Endothelial cell (in vitro differentiated cells): ENCODE measurements around the gene MIER1. TPM values are rescaled to one million over a fixed set of nuclear protein-coding genes. Genes with fewer than 3 reads are reported as not detected.

Experiments used
- DNase-seq: peaks from one replicate; pipeline ENCODE4 v3.0.0; 2021; ENCODE audit warnings: low spot score
- H3K27ac Mint-ChIP-seq: one replicate; pipeline ENCODE4 v1.8.0; 2021; ENCODE audit warnings: mixed read lengths, inconsistent platforms; ENCODE audit not compliant: unreplicated experiment
- H3K27me3 Mint-ChIP-seq: one replicate; pipeline ENCODE4 v1.8.0; 2021; ENCODE audit warnings: mild to moderate bottlenecking, moderate library complexity, mixed read lengths, inconsistent platforms; ENCODE audit not compliant: unreplicated experiment
- H3K36me3 Mint-ChIP-seq: one replicate; pipeline ENCODE4 v1.8.0; 2021; ENCODE audit warnings: mild to moderate bottlenecking, low read depth, mixed read lengths, inconsistent platforms; ENCODE audit not compliant: unreplicated experiment
- H3K4me1 Mint-ChIP-seq: one replicate; pipeline ENCODE4 v1.8.0; 2021; ENCODE audit warnings: mild to moderate bottlenecking, mixed read lengths, inconsistent platforms; ENCODE audit not compliant: unreplicated experiment
- H3K4me3 Mint-ChIP-seq: one replicate; pipeline ENCODE4 v1.8.0; 2021; ENCODE audit warnings: mild to moderate bottlenecking, mixed read lengths, inconsistent platforms; ENCODE audit not compliant: unreplicated experiment
- H3K9me3 Mint-ChIP-seq: one replicate; pipeline ENCODE4 v1.8.0; 2021; ENCODE audit warnings: mixed read lengths, inconsistent platforms; ENCODE audit not compliant: unreplicated experiment
- total RNA-seq: library from RNA; stranded (reverse); fragmentation: NEBNext Ultra II Directional; extraction: Animal tissue kit (Norgen Biotek cat#: 25700); gene quantifications from one replicate; pipeline ENCODE4 v1.2.1, GENCODE V29; 2021; ENCODE audit not compliant: unreplicated experiment
- TF ChIP-seq, protein P1 (sequence below): fragments of 200-600 bp; sonication (generic); IDR thresholded peaks from one replicate; pipeline ENCODE4 v1.5.0; 2021; ENCODE audit warnings: antibody characterized with exemption; ENCODE audit not compliant: unreplicated experiment

The MIER1 gene
- total RNA-seq, 1 donor from 2014 or later: 33.2 TPM

DNA sequence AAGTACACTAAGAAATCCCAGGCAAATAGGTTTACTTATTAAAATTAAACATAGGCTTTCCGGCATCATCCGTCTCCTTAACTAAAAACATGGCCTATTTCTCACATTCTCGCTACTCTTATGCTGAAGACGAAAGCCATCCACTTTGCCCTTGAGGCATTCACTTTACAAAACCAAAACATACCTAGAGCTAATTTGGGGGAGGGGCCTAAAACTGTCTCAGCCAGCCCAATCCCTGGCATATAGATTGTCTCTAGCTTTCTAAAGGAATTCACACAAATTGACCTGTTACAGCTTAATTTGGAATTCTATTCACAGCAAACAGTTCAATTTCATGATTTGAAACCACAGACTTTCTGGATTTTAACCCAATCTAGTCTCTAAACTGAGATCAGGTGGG lies 94.3 kb downstream of the MIER1 start:
- H3K4me3 Mint-ChIP-seq: no peak overlapping the region
- no peaks in the 10 kb centered on the region for H3K4me1 Mint-ChIP-seq
- peaks cover 2% of the 10 kb centered on the region for H3K36me3 Mint-ChIP-seq
- H3K9me3 Mint-ChIP-seq: no peaks in the 10 kb centered on the region
- no peak overlapping the region for H3K27ac Mint-ChIP-seq
- DNase-seq: no peak
- TF ChIP-seq, protein P1, sequence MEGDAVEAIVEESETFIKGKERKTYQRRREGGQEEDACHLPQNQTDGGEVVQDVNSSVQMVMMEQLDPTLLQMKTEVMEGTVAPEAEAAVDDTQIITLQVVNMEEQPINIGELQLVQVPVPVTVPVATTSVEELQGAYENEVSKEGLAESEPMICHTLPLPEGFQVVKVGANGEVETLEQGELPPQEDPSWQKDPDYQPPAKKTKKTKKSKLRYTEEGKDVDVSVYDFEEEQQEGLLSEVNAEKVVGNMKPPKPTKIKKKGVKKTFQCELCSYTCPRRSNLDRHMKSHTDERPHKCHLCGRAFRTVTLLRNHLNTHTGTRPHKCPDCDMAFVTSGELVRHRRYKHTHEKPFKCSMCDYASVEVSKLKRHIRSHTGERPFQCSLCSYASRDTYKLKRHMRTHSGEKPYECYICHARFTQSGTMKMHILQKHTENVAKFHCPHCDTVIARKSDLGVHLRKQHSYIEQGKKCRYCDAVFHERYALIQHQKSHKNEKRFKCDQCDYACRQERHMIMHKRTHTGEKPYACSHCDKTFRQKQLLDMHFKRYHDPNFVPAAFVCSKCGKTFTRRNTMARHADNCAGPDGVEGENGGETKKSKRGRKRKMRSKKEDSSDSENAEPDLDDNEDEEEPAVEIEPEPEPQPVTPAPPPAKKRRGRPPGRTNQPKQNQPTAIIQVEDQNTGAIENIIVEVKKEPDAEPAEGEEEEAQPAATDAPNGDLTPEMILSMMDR: no peak
- no peaks in the 10 kb centered on the region for H3K27me3 Mint-ChIP-seq

GRCh38 chr1:67019600-67020136 lies 94.9 kb downstream of the MIER1 start:
- H3K4me3 Mint-ChIP-seq: no peak overlapping the region
- no peak for DNase-seq
- TF ChIP-seq, protein P1: no peak
- no peaks in the 10 kb centered on the region for H3K4me1 Mint-ChIP-seq
- peaks cover 2% of the 10 kb centered on the region for H3K36me3 Mint-ChIP-seq
- no peaks in the 10 kb centered on the region for H3K27me3 Mint-ChIP-seq
- H3K27ac Mint-ChIP-seq: no peak overlapping the region
- H3K9me3 Mint-ChIP-seq: no peaks in the 10 kb centered on the region

GRCh38 chr1:67020304-67020703 lies 95.5 kb downstream of the MIER1 start:
- DNase-seq: no peak
- no peak overlapping the region for H3K27ac Mint-ChIP-seq

DNA sequence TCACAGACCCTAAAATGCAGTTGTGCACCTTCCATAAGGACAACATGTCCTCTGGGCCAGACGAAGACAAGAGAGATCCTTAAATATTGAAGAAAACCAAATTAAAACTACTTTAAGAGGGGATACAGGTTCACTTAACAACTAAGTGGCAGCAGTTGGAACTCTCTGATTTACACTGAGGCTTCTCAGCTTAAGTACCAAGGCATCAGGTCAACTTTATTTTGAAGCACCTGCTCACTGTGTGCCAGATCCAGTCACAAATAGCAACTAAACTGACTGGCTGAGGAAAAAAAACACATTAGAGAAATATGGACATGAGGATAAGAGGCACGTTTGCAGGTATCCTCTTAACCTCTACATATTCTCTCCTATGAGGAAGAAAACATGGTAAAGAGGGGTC lies 96.0 kb downstream of the MIER1 start:
- TF ChIP-seq, protein P1: no peak
- H3K9me3 Mint-ChIP-seq: no peaks in the 10 kb centered on the region
- peaks cover 2% of the 10 kb centered on the region for H3K36me3 Mint-ChIP-seq
- no peaks in the 10 kb centered on the region for H3K4me1 Mint-ChIP-seq
- H3K4me3 Mint-ChIP-seq: no peak overlapping the region
- DNase-seq: no peak
- H3K27me3 Mint-ChIP-seq: no peaks in the 10 kb centered on the region
- H3K27ac Mint-ChIP-seq: no peak overlapping the region

More at GRCh38 chr1:67020304-67020703, 95.5 kb downstream of the MIER1 start:
- no peaks in the 10 kb centered on the region for H3K4me1 Mint-ChIP-seq
- H3K4me3 Mint-ChIP-seq: no peak overlapping the region
- TF ChIP-seq, protein P1: no peak
- no peaks in the 10 kb centered on the region for H3K9me3 Mint-ChIP-seq
- H3K36me3 Mint-ChIP-seq: peaks cover 2% of the 10 kb centered on the region
- no peaks in the 10 kb centered on the region for H3K27me3 Mint-ChIP-seq

DNA sequence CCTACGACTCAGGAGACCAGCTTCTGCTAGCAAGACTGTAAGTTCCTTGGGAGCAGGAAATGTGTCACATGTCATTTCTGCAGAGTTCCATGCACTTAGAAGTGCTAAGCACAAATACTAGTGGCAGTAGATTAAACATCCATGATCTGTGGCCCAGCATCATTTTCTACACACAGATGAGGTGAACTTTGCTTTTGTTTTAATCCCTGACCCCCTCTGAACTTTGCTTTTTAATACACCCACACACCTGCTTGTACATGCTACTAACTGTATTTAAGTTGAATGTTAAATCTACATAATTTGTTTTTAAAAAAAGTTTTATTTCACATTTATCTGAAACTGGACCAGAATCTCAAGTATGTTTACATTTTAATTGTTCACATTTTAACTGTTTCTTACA lies 104.7 kb downstream of the MIER1 start:
- no peak overlapping the region for H3K27ac Mint-ChIP-seq
- TF ChIP-seq, protein P1: no peak
- H3K9me3 Mint-ChIP-seq: no peaks in the 10 kb centered on the region
- H3K4me3 Mint-ChIP-seq: no peak overlapping the region
- no peaks in the 10 kb centered on the region for H3K36me3 Mint-ChIP-seq
- DNase-seq: no peak
- H3K27me3 Mint-ChIP-seq: no peaks in the 10 kb centered on the region
- H3K4me1 Mint-ChIP-seq: no peaks in the 10 kb centered on the region
